Neural progenitor cell (in vitro differentiated cells): ENCODE measurements around the gene LDHAL6A. TPM values are rescaled to one million over a fixed set of nuclear protein-coding genes. Genes with fewer than 3 reads are reported as not detected.

Source experiments
- DNase-seq: peaks from one replicate; pipeline ENCODE4 v3.0.0-alpha.2; 2016; ENCODE audit warnings: low spot score
- H2AFZ ChIP-seq: fragments of 200-600 bp; sonication (generic); replicated peaks from 2 replicates; pipeline ENCODE4 v1.6.1; 2016; ENCODE audit warnings: antibody characterized with exemption
- H3F3A ChIP-seq: fragments of 200-600 bp; sonication (generic); 2 replicates; pipeline ENCODE4 v1.6.1; 2016; ENCODE audit warnings: antibody characterized with exemption, low read depth
- H3K27ac ChIP-seq: fragments of 200-600 bp; sonication (generic); 2 replicates; pipeline ENCODE4 v1.5.1; 2016; ENCODE audit warnings: mild to moderate bottlenecking
- H3K27me3 ChIP-seq: fragments of 200-600 bp; sonication (generic); 2 replicates; pipeline ENCODE4 v1.6.1; 2016; ENCODE audit warnings: mild to moderate bottlenecking, moderate library complexity
- H3K36me3 ChIP-seq: fragments of 200-600 bp; sonication (generic); 2 replicates; pipeline ENCODE4 v1.5.1; 2016
- H3K4me1 ChIP-seq: fragments of 200-600 bp; sonication (generic); 2 replicates; pipeline ENCODE4 v1.6.1; 2016; ENCODE audit warnings: mixed run types
- H3K4me2 ChIP-seq: fragments of 200-600 bp; sonication (generic); 2 replicates; pipeline ENCODE4 v1.6.1; 2016
- H3K4me3 ChIP-seq: fragments of 200-600 bp; sonication (generic); 2 replicates; pipeline ENCODE4 v1.5.1; 2016
- H3K79me2 ChIP-seq: fragments of 200-600 bp; sonication (generic); 2 replicates; pipeline ENCODE4 v1.6.1; 2016; ENCODE audit warnings: low read depth
- H3K9ac ChIP-seq: fragments of 200-600 bp; sonication (generic); 2 replicates; pipeline ENCODE4 v1.6.1; 2016
- H3K9me3 ChIP-seq: fragments of 200-600 bp; sonication (generic); 2 replicates; pipeline ENCODE4 v1.5.1; 2016; ENCODE audit warnings: low read depth
- H4K20me1 ChIP-seq: fragments of 200-600 bp; sonication (generic); 2 replicates; pipeline ENCODE4 v1.6.1; 2016; ENCODE audit warnings: low read depth
- H3K27ac Mint-ChIP-seq: 3 replicates; pipeline ENCODE4 v1.8.0; 2021; ENCODE audit warnings: mixed read lengths
- H3K27me3 Mint-ChIP-seq: 2 replicates; pipeline ENCODE4 v1.8.0; 2022; ENCODE audit warnings: low read depth, mild to moderate bottlenecking, inconsistent platforms, moderate library complexity, mixed read lengths; ENCODE audit not compliant: insufficient read depth
- H3K36me3 Mint-ChIP-seq: 3 replicates; pipeline ENCODE4 v1.8.0; 2021; ENCODE audit warnings: mixed read lengths
- H3K4me1 Mint-ChIP-seq: 3 replicates; pipeline ENCODE4 v1.8.0; 2021; ENCODE audit warnings: mixed read lengths
- H3K4me3 Mint-ChIP-seq: 3 replicates; pipeline ENCODE4 v1.8.0; 2021; ENCODE audit warnings: mild to moderate bottlenecking, moderate library complexity, mixed read lengths
- H3K9me3 Mint-ChIP-seq: 3 replicates; pipeline ENCODE4 v1.8.0; 2020; ENCODE audit warnings: mixed read lengths
- CTCF ChIP-seq: fragments of 200-600 bp; sonication (generic); IDR thresholded peaks from 2 replicates; pipeline ENCODE4 v1.5.1; 2017; ENCODE audit warnings: antibody characterized with exemption, mild to moderate bottlenecking
- EZH2 ChIP-seq: fragments of 200-600 bp; sonication (generic); IDR thresholded peaks from 2 replicates; pipeline ENCODE4 v1.6.1; 2017; ENCODE audit warnings: antibody characterized with exemption, mild to moderate bottlenecking, moderate library complexity
- EZH2phosphoT487 ChIP-seq: fragments of 200-600 bp; sonication (generic); IDR thresholded peaks from 2 replicates; pipeline ENCODE4 v1.6.1; 2017; ENCODE audit warnings: antibody characterized with exemption
- total RNA-seq: library from RNA; depleted of rRNA; stranded (reverse); fragments of >200 nt; gene quantifications from 2 replicates; pipeline ENCODE4 v1.2.3, GENCODE V29; 2015; ENCODE audit warnings: low replicate concordance

Gene LDHAL6A
- total RNA-seq, 1 donor from 2014 or later: not detected

GRCh38 chr11:18452927-18453326 lies 2.7 kb upstream of the LDHAL6A start:
- Histone ChIP-seq H4K20me1 (no peaks in the 10 kb centered on the region), H3K4me1 (no peaks in the 10 kb centered on the region), H3K4me2 (no peak overlapping the region), H3K9me3 (no peaks in the 10 kb centered on the region), H3K27ac (no peak overlapping the region), H3K36me3 (no peaks in the 10 kb centered on the region), H3K4me3 (no peak overlapping the region), H3K27me3 (no peaks in the 10 kb centered on the region), H3K9ac (no peak overlapping the region), H2AFZ (no peak overlapping the region), H3K79me2 (no peaks in the 10 kb centered on the region), H3F3A (no peaks in the 10 kb centered on the region)
- Mint-ChIP-seq H3K9me3 (no peaks in the 10 kb centered on the region), H3K36me3 (no peaks in the 10 kb centered on the region), H3K4me1 (no peaks in the 10 kb centered on the region), H3K27me3 (peaks cover 13% of the 10 kb centered on the region), H3K4me3 (no peak overlapping the region), H3K27ac (no peak overlapping the region)
- no peak for DNase-seq
- TF ChIP-seq EZH2 (no peak), CTCF (no peak), EZH2phosphoT487 (no peak)

GRCh38 chr11:18457450-18457849 lies 1.8 kb downstream of the LDHAL6A start:
- Histone ChIP-seq H3K9me3 (no peaks in the 10 kb centered on the region), H3K36me3 (no peaks in the 10 kb centered on the region), H4K20me1 (no peaks in the 10 kb centered on the region), H3K27ac (no peak overlapping the region), H3K27me3 (no peaks in the 10 kb centered on the region), H2AFZ (no peak overlapping the region), H3K4me2 (no peak overlapping the region), H3K4me1 (no peaks in the 10 kb centered on the region), H3K4me3 (no peak overlapping the region), H3K79me2 (no peaks in the 10 kb centered on the region), H3F3A (no peaks in the 10 kb centered on the region), H3K9ac (no peak overlapping the region)
- DNase-seq: no peak
- Mint-ChIP-seq H3K9me3 (no peaks in the 10 kb centered on the region), H3K27ac (no peak overlapping the region), H3K27me3 (peaks cover 4% of the 10 kb centered on the region), H3K4me1 (no peaks in the 10 kb centered on the region), H3K4me3 (no peak overlapping the region), H3K36me3 (no peaks in the 10 kb centered on the region)
- no peak for TF ChIP-seq EZH2
- no peak for TF ChIP-seq CTCF
- no peak for TF ChIP-seq EZH2phosphoT487

- Mint-ChIP-seq H3K27ac (no peak overlapping the region), H3K4me3 (no peak overlapping the region), H3K4me1 (no peaks in the 10 kb centered on the region), H3K27me3 (peaks cover 4% of the 10 kb centered on the region), H3K36me3 (no peaks in the 10 kb centered on the region), H3K9me3 (no peaks in the 10 kb centered on the region)
- no peaks in the 10 kb centered on the region for H3K4me1 ChIP-seq
- no peak for DNase-seq
- H3K4me3 ChIP-seq: no peak overlapping the region
- no peaks in the 10 kb centered on the region for H3K79me2 ChIP-seq
- H3K9me3 ChIP-seq: no peaks in the 10 kb centered on the region
- no peaks in the 10 kb centered on the region for H3K36me3 ChIP-seq
- no peak overlapping the region for H3K9ac ChIP-seq
- H3F3A ChIP-seq: no peaks in the 10 kb centered on the region
- no peak overlapping the region for H2AFZ ChIP-seq
- no peaks in the 10 kb centered on the region for H3K27me3 ChIP-seq
- no peak overlapping the region for H3K4me2 ChIP-seq
- H3K27ac ChIP-seq: no peak overlapping the region
- no peaks in the 10 kb centered on the region for H4K20me1 ChIP-seq
- TF ChIP-seq CTCF (no peak), EZH2phosphoT487 (no peak), EZH2 (no peak)
Observed at GRCh38 chr11:18459634-18460033, 4.0 kb downstream of the LDHAL6A start.
